ENCODE results near the gene DYNC1LI1. TPM values are rescaled to one million over a fixed set of nuclear protein-coding genes. Genes with fewer than 3 reads are reported as not detected.
A peak's percentile ranks its signal among the peaks of the same experiment; 100 is the strongest.

Gene DYNC1LI1
- total and polyA plus RNA-seq, 9 of the 15 experiments (the other 6 are each of a cell fraction or from before 2014, with no cell fraction given): 21.0 to 85.4 (median 61.3) TPM

DNA sequence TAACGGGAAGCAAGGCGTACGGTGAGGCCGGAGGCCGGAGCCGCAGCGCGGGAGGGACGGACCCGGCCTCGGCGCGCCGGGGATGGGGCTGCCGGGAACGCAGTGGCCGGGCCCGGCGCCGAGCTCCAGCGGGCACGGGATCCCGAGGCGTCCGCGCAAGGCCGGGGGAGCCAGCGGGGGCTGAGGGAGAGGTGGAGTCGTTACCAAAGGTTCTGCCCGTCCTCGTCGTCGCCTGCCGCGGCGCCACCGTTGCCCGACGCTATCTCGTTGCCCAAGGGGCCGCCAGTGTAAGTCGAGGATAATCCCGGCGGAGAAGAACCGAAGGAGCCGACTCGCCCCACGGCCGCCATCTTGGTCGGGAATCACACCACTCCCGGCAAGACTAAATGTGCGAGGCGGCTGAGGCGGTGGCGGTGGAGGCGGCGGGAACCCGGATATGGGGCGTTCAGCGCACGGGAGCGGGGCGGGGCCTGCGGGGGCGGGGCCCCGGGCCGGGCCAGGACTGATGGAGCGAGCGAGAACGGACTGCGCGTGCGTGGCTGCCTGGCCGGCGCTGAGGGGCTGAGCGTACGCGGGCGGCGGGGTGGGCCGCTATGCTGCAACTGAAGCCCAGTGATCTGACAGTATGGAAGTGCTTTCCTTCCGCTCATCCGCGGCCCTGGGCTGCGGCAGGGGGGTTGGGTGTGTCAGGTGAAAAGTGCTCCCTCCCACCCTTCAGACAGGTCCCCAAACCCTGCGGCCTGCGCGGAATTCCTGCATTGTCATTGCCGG, at the start of gene DYNC1LI1 (continued):
- TF ChIP-seq, protein P1, sequence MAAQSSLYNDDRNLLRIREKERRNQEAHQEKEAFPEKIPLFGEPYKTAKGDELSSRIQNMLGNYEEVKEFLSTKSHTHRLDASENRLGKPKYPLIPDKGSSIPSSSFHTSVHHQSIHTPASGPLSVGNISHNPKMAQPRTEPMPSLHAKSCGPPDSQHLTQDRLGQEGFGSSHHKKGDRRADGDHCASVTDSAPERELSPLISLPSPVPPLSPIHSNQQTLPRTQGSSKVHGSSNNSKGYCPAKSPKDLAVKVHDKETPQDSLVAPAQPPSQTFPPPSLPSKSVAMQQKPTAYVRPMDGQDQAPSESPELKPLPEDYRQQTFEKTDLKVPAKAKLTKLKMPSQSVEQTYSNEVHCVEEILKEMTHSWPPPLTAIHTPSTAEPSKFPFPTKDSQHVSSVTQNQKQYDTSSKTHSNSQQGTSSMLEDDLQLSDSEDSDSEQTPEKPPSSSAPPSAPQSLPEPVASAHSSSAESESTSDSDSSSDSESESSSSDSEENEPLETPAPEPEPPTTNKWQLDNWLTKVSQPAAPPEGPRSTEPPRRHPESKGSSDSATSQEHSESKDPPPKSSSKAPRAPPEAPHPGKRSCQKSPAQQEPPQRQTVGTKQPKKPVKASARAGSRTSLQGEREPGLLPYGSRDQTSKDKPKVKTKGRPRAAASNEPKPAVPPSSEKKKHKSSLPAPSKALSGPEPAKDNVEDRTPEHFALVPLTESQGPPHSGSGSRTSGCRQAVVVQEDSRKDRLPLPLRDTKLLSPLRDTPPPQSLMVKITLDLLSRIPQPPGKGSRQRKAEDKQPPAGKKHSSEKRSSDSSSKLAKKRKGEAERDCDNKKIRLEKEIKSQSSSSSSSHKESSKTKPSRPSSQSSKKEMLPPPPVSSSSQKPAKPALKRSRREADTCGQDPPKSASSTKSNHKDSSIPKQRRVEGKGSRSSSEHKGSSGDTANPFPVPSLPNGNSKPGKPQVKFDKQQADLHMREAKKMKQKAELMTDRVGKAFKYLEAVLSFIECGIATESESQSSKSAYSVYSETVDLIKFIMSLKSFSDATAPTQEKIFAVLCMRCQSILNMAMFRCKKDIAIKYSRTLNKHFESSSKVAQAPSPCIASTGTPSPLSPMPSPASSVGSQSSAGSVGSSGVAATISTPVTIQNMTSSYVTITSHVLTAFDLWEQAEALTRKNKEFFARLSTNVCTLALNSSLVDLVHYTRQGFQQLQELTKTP (IDR thresholded peaks at IDR 0.05; ENCODE audit: low read depth in 1 of 2, partially characterized antibody in 2 of 2): no peak
- TF ChIP-seq THRAP3 (IDR thresholded peaks at IDR 0.05; ENCODE audit: borderline replicate concordance) (no peak), TAF7 (tag; IDR thresholded peaks at IDR 0.05) (peak; percentile 91), GABPA (tag; conservative IDR thresholded peaks at IDR 0.05; ENCODE audit: low read depth) (peak; percentile 70), ZNF316 (IDR thresholded peaks at IDR 0.05) (peak; percentile 96), ZNF431 (CRISPR knock-in tag; IDR thresholded peaks at IDR 0.05) (peak; percentile 41; the same call in 1 of the 2 replicates), CREBBP (IDR thresholded peaks at IDR 0.05; ENCODE audit: low read depth, low read length) (no peak), ZNF165 (CRISPR knock-in tag; IDR thresholded peaks at IDR 0.05; ENCODE audit: borderline replicate concordance) (no peak), ZFX (CRISPR knock-in tag; IDR thresholded peaks at IDR 0.05) (peak; percentile 91), RB1 (IDR thresholded peaks at IDR 0.05; ENCODE audit: low read depth) (peak; percentile 34; the same call in 1 of the 2 replicates), CTBP1 (IDR thresholded peaks at IDR 0.05; ENCODE audit: borderline replicate concordance) (peak; percentile 67), HNRNPLL (IDR thresholded peaks at IDR 0.05; ENCODE audit: low read depth, low read length, poor library complexity, severe bottlenecking) (peak; percentile 58), KDM5B (IDR thresholded peaks at IDR 0.05; ENCODE audit: insufficient replicate concordance, low read depth, low read length) (peak; percentile 88), CBX1 (IDR thresholded peaks at IDR 0.05; ENCODE audit: low read depth) (peak; percentile 60), ZNF699 (CRISPR knock-in tag; IDR thresholded peaks at IDR 0.05; ENCODE audit: insufficient replicate concordance) (no peak), DACH1 (IDR thresholded peaks at IDR 0.05; ENCODE audit: partially characterized antibody) (no peak), ELF2 (CRISPR knock-in tag; IDR thresholded peaks at IDR 0.05) (peak; percentile 70)
- TF ChIP-seq, protein P2, sequence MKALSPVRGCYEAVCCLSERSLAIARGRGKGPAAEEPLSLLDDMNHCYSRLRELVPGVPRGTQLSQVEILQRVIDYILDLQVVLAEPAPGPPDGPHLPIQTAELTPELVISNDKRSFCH (CRISPR knock-in tag; IDR thresholded peaks at IDR 0.05): no peak
- TF ChIP-seq, protein P2 (tag; IDR thresholded peaks at IDR 0.05): peak; percentile 90; the same call in 1 of the 2 replicates
- TF ChIP-seq, protein P3, sequence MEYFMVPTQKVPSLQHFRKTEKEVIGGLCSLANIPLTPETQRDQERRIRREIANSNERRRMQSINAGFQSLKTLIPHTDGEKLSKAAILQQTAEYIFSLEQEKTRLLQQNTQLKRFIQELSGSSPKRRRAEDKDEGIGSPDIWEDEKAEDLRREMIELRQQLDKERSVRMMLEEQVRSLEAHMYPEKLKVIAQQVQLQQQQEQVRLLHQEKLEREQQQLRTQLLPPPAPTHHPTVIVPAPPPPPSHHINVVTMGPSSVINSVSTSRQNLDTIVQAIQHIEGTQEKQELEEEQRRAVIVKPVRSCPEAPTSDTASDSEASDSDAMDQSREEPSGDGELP (CRISPR knock-in tag; IDR thresholded peaks at IDR 0.05; ENCODE audit: borderline replicate concordance): peak; percentile 65; the same call in 1 of the 2 replicates
- TF ChIP-seq, protein P4, sequence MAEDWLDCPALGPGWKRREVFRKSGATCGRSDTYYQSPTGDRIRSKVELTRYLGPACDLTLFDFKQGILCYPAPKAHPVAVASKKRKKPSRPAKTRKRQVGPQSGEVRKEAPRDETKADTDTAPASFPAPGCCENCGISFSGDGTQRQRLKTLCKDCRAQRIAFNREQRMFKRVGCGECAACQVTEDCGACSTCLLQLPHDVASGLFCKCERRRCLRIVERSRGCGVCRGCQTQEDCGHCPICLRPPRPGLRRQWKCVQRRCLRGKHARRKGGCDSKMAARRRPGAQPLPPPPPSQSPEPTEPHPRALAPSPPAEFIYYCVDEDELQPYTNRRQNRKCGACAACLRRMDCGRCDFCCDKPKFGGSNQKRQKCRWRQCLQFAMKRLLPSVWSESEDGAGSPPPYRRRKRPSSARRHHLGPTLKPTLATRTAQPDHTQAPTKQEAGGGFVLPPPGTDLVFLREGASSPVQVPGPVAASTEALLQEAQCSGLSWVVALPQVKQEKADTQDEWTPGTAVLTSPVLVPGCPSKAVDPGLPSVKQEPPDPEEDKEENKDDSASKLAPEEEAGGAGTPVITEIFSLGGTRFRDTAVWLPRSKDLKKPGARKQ (CRISPR knock-in tag; IDR thresholded peaks at IDR 0.05): no peak

All from K562 (cell line).